Neural cell (in vitro differentiated cells): Measurements from ENCODE around the gene ELOA.

Experiments
- CTCF ChIP-seq: fragments of 450-650 bp; IDR thresholded peaks from 2 replicates; pipeline ENCODE4 v1.5.1; 2014; ENCODE audit warnings: antibody characterized with exemption, mild to moderate bottlenecking, moderate library complexity; ENCODE audit not compliant: poor library complexity, severe bottlenecking
- EP300 ChIP-seq: fragments of 450-650 bp; conservative IDR thresholded peaks from 2 replicates; pipeline ENCODE4 v1.6.1; 2014; ENCODE audit warnings: antibody characterized with exemption, mild to moderate bottlenecking, moderate library complexity; ENCODE audit not compliant: poor library complexity, severe bottlenecking
- EZH2 ChIP-seq: fragments of 200-600, 300-800 bp; shearing (Covaris generic), sonication (generic); IDR thresholded peaks from 2 replicates; pipeline ENCODE4 v1.6.1; 2014; ENCODE audit warnings: antibody characterized with exemption, low read length, borderline replicate concordance, mild to moderate bottlenecking; ENCODE audit not compliant: insufficient read depth, poor library complexity, severe bottlenecking
- MXI1 ChIP-seq: fragments of 450-650 bp; conservative IDR thresholded peaks from 2 replicates; pipeline ENCODE4 v1.6.1; 2014; ENCODE audit warnings: antibody characterized with exemption, mild to moderate bottlenecking; ENCODE audit not compliant: poor library complexity, severe bottlenecking
- POLR2AphosphoS5 ChIP-seq: IDR thresholded peaks from 2 replicates; pipeline ENCODE4 v1.6.1; 2012
- REST ChIP-seq: IDR thresholded peaks from 2 replicates; pipeline ENCODE4 v1.6.1; 2012; ENCODE audit warnings: borderline replicate concordance
- SMC3 ChIP-seq: fragments of 450-650 bp; conservative IDR thresholded peaks from 2 replicates; pipeline ENCODE4 v1.6.1; 2014; ENCODE audit warnings: antibody characterized with exemption, mild to moderate bottlenecking, moderate library complexity; ENCODE audit not compliant: poor library complexity
- TAF1 ChIP-seq: IDR thresholded peaks from 2 replicates; pipeline ENCODE4 v1.6.1; 2012; ENCODE audit warnings: low read depth

- TF ChIP-seq EZH2 (no peak), CTCF (no peak), POLR2AphosphoS5 (no peak), EP300 (no peak), REST (no peak), SMC3 (no peak), TAF1 (no peak), MXI1 (no peak)
Measured at GRCh38 chr1:23801338-23801748, 58.1 kb downstream of the ELOA start.
